Stimulated activated CD4-positive, alpha-beta T cell treated with anti-CD3 and anti-CD28 coated beads, Interleukin-12 subunit alpha, Interleukin-12 subunit beta, amount 100 ng/mL, for 24 hours (primary cell): ENCODE measurements around the gene TEC.
"Not testable (repeated sequence)": the region's sequence is repeated elsewhere in the genome, so short reads cannot be mapped to it uniquely, and the experiment has no call there.

ENCODE experiments used
- DNase-seq, 2 experiments: peaks; one replicate each; pipeline ENCODE4 v3.0.0-alpha.2; 2020; ENCODE audit warnings: low read depth in 2 of 2

Gene TEC

DNA sequence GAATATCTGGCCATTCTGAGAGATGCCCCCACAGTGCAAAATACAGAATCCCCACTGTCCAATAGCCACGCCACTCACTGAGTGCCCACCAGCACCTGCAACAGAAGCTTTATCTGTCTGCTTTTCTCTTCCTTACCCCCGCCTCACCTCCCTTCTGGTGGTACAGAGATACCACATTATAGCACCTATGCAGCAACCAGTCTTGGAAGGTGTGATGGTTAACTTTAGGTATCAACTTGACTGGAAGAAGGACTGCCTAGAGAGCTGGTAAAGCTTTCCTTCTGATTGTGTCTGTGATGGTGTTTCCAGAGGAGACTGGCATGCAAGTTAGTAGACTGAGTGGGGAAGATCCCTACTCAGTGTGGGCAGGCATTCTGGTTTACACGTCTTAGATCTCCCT, 73.8 kb downstream of the TEC start:
- no peak for DNase-seq

DNA sequence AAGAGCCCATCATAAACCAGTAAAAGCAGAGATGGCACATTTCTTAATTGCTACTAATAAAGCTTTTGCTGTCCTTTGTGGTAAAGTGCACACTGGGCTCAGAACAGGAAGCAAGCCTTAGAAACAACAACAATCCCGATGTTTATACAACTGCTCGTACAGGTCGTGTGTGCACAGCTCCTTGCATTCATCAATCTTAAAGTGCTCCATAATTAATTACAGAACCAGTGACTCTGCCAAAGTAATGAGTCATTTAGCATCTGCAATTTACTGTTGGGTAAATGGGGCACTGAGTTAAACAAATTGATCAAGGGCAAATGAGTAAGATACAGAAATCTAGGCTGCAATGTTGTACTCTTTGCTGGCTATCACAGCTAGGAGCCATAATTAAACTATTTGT, 74.3 kb downstream of the TEC start:
- no peak for DNase-seq

DNA sequence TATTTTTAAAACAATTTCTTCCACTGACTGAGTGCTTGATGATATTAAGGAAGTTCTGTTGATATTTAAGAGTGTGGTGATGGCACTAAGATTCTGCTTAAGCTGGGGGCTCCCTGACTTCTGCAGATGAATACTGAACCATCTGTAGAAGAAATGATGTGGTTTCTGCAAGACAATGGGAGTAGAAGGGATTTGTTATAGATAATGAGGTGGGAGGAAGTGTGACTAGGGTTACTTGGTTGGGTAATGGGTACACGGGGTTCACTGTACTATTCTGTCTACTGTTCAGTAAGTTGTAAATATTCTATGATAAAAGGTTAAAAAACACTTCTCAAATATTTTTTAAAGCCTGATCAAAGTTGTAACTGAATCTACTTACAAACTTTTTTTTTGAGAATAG, 74.7 kb downstream of the TEC start:
- no peak for DNase-seq

DNA sequence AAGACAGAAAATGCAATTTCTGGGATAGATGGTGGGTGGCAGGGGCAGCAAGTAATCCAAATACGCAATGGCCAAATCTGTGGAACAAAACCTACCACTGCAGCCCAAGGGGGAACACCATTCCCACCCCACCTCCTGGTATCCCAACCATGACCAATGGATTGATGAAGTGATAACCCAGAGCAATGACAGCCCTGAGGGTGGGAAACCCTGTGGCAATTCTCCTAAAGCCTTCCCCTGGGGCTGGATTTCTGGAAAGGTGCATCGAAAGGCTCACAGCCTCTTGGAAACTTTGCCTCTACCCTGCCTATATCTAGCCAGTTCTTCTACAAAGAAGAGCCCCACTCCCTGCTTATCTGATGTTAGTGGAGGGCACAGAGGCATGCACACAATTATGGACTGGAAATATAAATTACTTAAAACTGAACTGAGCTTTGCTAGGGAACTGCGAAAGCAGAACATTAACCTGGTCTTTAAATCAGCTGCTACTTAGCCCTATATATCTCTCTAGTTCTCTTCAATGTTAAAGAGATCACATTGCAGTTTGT, 75.6 kb downstream of the TEC start:
- DNase-seq = no peak

DNA sequence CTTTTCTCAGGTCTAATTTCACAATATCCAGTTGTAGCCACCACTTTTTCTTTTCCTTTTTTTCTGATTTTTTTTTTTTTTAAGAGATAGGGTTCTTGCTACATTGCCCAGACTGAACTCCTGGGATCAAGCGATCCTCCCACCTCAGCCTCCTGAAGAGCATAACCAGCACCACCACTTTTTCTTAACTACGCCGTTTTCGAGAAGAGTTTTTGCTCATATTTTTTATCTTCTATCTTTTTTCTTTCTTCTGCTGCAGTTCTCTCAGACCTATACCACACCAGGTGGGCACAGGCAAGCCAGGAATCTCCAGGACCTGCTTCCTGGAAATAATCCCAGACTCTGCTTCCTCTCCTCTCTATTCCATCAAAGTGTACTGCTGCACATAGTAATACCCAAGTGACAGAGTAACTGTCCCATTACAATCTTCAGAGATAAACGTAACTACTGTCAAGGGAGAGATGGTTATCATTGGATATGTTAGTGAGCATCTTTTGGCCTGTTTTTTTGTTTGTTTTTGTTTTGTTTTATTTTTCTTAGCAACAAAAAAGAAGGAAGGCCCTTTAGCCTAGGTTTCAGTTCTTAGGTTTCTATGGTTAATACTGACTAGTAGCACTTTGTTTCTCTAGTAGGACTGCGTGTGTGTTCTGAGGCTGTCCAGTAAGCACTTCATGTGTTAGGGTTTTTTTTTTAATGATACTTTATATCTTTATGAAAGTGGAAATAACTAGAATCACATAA, 76.4 kb downstream of the TEC start:
- DNase-seq = no peak

DNA sequence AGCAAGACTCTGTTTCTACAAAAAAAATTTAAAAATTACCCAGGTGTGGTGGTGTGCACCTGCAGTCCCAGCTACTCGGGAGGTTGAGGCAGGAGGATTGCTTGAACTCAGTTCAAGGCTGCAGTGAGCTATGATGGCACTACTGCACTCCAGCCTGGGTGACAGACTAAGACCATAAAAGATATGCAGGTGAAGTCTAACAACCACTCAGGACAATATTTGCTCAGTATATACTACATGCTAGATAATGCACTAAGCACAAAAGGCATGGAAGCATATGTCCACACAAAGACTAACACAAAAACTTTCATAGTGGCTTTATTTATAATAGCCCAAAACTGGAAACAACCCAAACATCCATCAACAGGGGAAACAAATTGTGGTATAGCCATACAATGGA, 77.9 kb downstream of the TEC start:
- DNase-seq = no peak

DNA sequence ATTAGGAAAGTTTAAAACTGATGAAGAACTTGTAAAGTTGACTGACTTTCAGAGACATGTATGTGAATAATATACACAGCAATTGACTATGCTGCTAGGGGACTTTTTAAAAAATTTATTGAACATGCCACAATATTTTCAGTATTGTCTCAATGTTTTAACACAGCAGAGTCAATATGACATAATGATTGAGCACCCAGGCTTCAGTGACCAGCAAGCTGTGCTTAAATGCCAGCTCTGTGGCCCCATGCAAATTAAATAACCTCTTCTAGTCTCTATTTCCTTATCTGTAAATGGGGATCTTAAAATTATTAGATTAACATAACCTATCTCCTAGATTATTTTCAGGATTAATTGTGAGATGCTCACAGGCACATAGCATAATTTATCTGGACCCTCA, 78.8 kb downstream of the TEC start:
- no peak for DNase-seq

DNA sequence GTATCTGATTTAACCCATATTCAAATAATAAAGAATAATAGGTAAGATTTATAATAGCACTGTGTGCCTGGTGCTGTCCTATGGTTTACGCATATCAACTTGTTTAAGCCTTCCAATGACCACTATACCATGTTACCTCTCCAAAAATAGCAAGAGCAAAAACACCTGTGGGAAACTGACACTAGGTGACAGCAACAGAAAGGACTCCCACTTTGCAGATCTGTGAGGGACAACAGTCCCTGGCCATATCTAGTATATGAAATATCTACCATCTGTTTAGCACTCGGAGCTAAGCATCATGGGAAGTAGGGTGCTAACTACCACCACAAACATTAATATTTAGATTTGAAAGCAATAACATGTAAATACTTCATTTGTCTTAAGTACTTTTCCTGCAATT, 79.9 kb downstream of the TEC start:
- DNase-seq = no peak

GRCh38 chr4:48188390-48188789, 81.2 kb downstream of the TEC start:
- DNase-seq = no peak

- no peak for DNase-seq
Observed at GRCh38 chr4:48187813-48188212, 81.8 kb downstream of the TEC start.

- not testable (repeated sequence) for DNase-seq
Observed at GRCh38 chr4:48187066-48187465, 82.6 kb downstream of the TEC start.

DNA sequence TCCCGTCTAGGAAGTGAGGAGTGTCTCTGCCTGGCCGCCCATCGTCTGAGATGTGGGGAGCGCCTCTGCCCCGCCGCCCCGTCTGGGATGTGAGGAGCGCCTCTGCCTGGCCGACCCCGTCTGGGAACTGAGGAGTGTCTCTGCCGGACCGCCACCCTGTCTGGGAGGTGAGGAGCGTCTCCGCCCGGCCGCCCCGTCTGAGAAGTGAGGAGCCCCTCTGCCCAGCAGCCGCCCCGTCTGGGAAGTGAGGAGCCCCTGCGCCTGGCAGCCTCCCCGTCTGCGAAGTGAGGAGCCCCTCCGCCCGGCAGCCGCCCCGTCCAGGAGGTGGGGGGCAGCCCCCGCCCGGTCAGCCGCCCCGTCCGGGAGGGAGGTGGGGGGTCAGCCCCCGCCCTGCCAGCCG, 83.2 kb downstream of the TEC start:
- DNase-seq = not testable (repeated sequence)

DNA sequence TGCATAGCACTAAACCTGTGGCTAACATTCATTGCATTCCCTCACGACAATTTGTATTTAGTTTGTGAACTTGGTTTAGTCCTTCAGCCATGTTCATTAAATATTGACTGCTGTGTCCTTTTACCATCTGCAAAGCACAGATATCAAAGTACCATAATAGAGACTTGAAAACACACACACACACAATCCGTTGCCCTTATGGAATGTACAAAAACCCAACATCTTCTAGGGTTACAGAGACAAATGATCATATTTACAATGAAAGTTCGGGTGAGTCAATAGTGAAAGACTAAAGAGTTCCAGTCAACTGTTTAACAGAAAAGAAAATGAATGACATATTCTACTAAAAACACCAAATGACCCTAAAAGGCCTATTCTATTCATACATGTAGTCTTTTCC, 84.8 kb downstream of the TEC start:
- no peak for DNase-seq

DNA sequence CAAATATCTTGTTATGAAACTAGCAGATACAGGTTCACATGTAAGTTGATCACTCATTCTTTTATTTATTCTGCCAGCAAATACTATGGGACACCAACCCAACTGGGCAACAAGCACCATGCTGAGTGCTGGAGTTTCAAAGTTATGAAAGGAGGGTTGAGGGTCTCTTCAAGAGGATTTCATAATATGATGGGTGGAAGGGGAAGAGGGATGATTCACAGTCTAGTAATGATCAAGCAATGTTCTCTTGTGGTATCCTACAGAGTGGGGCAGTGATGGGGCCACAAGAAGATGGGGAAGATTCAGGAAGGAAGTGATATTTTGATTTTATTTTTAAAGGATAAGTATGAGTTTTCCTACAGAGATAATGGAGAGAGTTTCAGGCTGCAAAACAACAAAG, 89.4 kb downstream of the TEC start:
- DNase-seq = no peak

DNA sequence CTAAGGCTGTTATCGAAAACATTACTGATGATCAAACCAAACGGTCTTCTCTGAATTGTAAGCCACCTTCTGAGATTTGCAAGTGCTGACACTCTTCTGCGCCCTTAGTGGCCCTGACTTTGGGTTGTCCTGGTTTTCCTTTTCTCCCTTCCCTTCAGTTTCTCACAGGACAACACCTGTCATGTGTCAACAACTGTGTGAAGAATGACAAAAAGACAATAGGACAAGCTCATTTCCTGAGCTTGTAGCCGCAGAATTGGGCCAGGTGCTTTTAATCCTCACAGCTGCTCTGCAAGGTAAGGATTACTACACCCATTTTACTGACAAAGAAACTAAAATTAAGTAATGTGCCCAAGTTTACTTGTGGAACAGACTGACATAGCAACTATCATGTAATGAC, 90.7 kb downstream of the TEC start:
- no peak for DNase-seq

DNA sequence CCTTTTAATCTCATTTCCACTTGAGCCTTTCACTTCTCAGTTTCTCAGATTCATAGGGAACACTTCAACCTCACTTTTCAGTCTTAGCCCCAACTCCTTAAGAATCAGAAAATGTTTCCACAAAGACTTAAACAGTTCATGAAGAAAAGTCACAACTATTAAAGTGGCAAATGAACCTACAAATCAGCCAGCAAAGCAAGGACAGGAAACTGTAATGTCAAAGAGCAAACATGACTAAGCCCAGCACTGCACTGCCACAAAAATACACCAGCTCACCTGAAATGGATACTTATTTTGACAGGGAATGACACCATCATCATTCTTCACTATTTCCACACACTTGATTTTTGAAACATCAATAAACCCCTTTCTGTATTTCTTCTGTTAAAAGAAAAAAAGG, 93.8 kb downstream of the TEC start:
- no peak for DNase-seq

DNA sequence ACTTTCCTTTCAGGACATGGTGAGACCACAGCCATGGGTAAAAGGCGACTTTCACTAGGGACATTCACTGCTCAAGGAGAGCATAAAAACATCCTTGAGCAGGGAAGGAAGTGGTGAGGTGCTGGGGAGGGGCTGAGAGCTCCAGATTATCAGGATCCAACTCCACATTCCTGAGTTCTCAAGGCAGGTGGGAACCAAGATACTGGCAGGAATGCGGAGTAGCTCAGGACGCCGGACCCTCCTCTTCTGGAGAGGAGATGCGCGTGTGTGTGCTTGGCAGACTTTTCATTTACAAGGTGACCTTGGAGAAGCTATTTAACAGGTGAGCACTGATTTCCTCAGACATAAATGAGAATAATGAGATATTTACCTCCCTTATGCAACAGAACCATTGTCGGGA, 94.3 kb downstream of the TEC start:
- no peak for DNase-seq

- no peak for DNase-seq
Observed at GRCh38 chr4:48173056-48173991, 96.3 kb downstream of the TEC start.

- DNase-seq = no peak
Observed at GRCh38 chr4:48172651-48173050, 97.0 kb downstream of the TEC start.

- DNase-seq = no peak
Observed at GRCh38 chr4:48169636-48170035, 100.0 kb downstream of the TEC start.

- no peak for DNase-seq
Observed at GRCh38 chr4:48167538-48168263, 101.9 kb downstream of the TEC start.

DNA sequence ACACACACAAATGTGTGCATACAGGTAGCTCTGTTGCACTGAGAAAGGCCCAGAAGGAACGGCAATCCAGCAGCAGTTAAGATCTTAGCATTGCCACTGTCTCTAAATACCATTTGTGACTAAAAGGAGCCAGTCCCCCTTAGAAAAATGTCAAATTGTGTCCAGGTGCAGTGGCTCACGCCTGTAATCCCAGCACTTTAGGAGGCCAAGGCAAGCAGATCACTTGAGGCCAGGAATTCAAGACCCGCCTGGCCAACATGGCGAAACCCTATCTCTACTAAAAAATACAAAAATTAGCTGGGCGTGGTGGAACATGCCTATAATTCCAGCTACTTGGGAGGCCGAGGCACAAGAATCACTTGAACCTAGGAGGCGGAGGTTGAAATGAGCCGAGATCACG, 105.1 kb downstream of the TEC start:
- not testable (repeated sequence) for DNase-seq
